ENCODE results near the gene GAPDH. TPM values are rescaled to one million over a fixed set of nuclear protein-coding genes. Genes with fewer than 3 reads are reported as not detected.
A peak's percentile ranks its signal among the peaks of the same experiment; 100 is the strongest.
"Not testable (repeated sequence)": the region's sequence is repeated elsewhere in the genome, so short reads cannot be mapped to it uniquely, and the experiment has no call there.

Gene GAPDH
- 10,802 and 11,796 TPM in 2 replicates for total RNA-seq (2014; rRNA removed)
- polyA plus RNA-seq (2012), result 16,196 TPM

GRCh38 chr12:6533923-6534694 is at the start of gene GAPDH:
GAPDH (plus strand) TSS chr12:6534517; CDS start chr12:6534833, 316 bp downstream.
- peak; percentile 98 for DNase-seq (ENCODE audit: low read depth)

GRCh38 chr12:6488240-6488639 is 46.1 kb upstream of the GAPDH start:
- DNase-seq (ENCODE audit: low read depth), result no peak

GRCh38 chr12:6489449-6489848 is 44.9 kb upstream of the GAPDH start:
- no peak for DNase-seq (ENCODE audit: low read depth)

GRCh38 chr12:6490673-6491072 is 43.6 kb upstream of the GAPDH start:
- DNase-seq (ENCODE audit: low read depth), result not testable (repeated sequence)

GRCh38 chr12:6492838-6493496 is 41.4 kb upstream of the GAPDH start, which contains the start of gene MRPL51:
MRPL51 (minus strand) TSS chr12:6493262; CDS start chr12:6493136, 126 bp downstream.
- DNase-seq (ENCODE audit: low read depth), result peak; percentile 90

- DNase-seq (ENCODE audit: low read depth), result peak; percentile 96
Measured at GRCh38 chr12:6493497-6494257, 40.6 kb upstream of the GAPDH start, which contains the start of gene NCAPD2. NCAPD2 (plus strand) TSS chr12:6494102; CDS start chr12:6495099, 997 bp downstream.

GRCh38 chr12:6494258-6494743 is 40.0 kb upstream of the GAPDH start:
- DNase-seq (ENCODE audit: low read depth), result peak; percentile 40

- DNase-seq (ENCODE audit: low read depth), result peak; percentile 51
Measured at GRCh38 chr12:6494968-6495367, 39.3 kb upstream of the GAPDH start.

- DNase-seq (ENCODE audit: low read depth), result not testable (repeated sequence)
Measured at GRCh38 chr12:6497291-6497690, 37.0 kb upstream of the GAPDH start.

GRCh38 chr12:6500466-6500865 is 33.9 kb upstream of the GAPDH start:
- DNase-seq (ENCODE audit: low read depth), result no peak

GRCh38 chr12:6507102-6507998 is 27.0 kb upstream of the GAPDH start:
- DNase-seq (ENCODE audit: low read depth), result peak; percentile 6

GRCh38 chr12:6508087-6508486 is 26.2 kb upstream of the GAPDH start:
- DNase-seq (ENCODE audit: low read depth), result no peak

GRCh38 chr12:6520186-6520585 is 14.1 kb upstream of the GAPDH start:
- no peak for DNase-seq (ENCODE audit: low read depth)

- DNase-seq (ENCODE audit: low read depth), result no peak
Measured at GRCh38 chr12:6522193-6522592, 12.1 kb upstream of the GAPDH start.

GRCh38 chr12:6523708-6524107 is 10.6 kb upstream of the GAPDH start:
- no peak for DNase-seq (ENCODE audit: low read depth)

- no peak for DNase-seq (ENCODE audit: low read depth)
Measured at GRCh38 chr12:6524648-6525047, 9.7 kb upstream of the GAPDH start.

GRCh38 chr12:6526201-6526600 is 8.1 kb upstream of the GAPDH start:
- no peak for DNase-seq (ENCODE audit: low read depth)

GRCh38 chr12:6526766-6527525 is 7.4 kb upstream of the GAPDH start:
- DNase-seq (ENCODE audit: low read depth), result no peak

- DNase-seq (ENCODE audit: low read depth), result no peak
Measured at GRCh38 chr12:6527711-6528110, 6.6 kb upstream of the GAPDH start.
